ENCODE results near the gene MARF1.

DNA sequence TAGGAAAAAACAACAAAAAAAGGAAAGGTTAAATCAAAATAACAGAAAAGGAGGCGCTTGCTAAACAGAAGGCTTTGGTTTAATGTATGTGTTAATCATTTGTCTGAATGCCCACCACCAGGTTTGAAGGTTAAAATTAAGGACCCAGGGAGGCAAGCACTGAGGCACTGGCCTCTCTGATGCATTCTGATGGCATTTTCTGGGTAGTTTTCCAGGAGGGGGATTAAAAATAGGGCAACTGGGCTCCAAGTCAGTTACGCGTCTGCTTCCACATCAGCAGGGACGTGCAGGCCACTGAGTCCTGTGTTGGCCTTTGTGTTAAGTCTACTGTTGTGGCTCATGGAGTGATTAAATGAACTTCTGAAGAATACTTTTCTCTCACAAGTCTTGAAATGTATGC lies 26.9 kb downstream of the MARF1 start:
- no peak for TF ChIP-seq CTCF (IDR thresholded peaks at IDR 0.05 in 8 of 11, conservative IDR thresholded peaks at IDR 0.05 in 3 of 11)
- no peak for TF ChIP-seq POLR2A (IDR thresholded peaks at IDR 0.05)
- TF ChIP-seq POLR2AphosphoS5 (IDR thresholded peaks at IDR 0.05) = no peak

Measured in spleen (tissue), 7 donors.